ENCODE data around the gene PRR3. TPM values are rescaled to one million over a fixed set of nuclear protein-coding genes. Genes with fewer than 3 reads are reported as not detected.

The PRR3 gene
- total RNA-seq, 1 experiment from 2014 or later, result 26.2 TPM

DNA sequence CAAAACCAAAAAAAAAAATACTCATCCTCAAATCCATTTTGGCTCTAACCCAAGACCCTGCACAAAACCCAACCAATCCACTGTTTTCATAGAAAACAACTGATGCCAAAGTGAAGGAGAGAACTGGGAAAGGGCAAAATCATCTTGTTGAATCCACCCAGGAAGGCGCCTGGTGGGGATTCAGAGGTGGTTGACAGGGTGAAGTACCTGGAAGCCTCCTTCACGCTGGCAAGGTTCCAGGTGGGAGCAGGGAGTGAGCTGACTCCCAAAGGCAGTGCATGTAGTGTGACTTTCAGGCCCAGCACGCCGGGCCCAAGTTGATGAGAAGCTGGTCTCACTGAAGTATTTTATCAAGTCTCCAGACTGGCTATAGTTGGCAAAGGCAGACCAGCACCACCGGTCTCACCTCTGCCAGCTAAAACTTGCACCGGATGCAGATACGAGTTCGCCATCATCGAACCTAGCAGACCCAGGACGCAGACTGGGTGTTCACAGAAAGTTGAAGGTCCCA is 43.4 kb downstream of the PRR3 start:
- POLR2A ChIA-PET, result interaction anchor here (0.7 to 7.3 kb wide), 7 partner anchors 10 to 115 kb away, joined by 3 to 107 read pairs (median 11); partner anchors contain the start of genes MRPS18B and PPP1R10
- intact Hi-C loops (cut with micrococcal nuclease), result no loop called here
- Mint-ChIP-seq H3K4me1 (ENCODE audit: insufficient read depth, unreplicated experiment) (no peaks in the 10 kb centered on the region), H3K4me3 (ENCODE audit: unreplicated experiment) (no peak overlapping the region), H3K36me3 (ENCODE audit: insufficient read depth, unreplicated experiment) (peaks cover 85% of the 10 kb centered on the region), H3K9me3 (ENCODE audit: unreplicated experiment) (no peaks in the 10 kb centered on the region), H3K27me3 (ENCODE audit: insufficient read depth, unreplicated experiment) (no peaks in the 10 kb centered on the region), H3K27ac (ENCODE audit: low read depth, unreplicated experiment) (no peak overlapping the region)
- TSS peak; percentile 9 for BruUV-seq (replicated peaks)
- TF ChIP-seq, protein P1, sequence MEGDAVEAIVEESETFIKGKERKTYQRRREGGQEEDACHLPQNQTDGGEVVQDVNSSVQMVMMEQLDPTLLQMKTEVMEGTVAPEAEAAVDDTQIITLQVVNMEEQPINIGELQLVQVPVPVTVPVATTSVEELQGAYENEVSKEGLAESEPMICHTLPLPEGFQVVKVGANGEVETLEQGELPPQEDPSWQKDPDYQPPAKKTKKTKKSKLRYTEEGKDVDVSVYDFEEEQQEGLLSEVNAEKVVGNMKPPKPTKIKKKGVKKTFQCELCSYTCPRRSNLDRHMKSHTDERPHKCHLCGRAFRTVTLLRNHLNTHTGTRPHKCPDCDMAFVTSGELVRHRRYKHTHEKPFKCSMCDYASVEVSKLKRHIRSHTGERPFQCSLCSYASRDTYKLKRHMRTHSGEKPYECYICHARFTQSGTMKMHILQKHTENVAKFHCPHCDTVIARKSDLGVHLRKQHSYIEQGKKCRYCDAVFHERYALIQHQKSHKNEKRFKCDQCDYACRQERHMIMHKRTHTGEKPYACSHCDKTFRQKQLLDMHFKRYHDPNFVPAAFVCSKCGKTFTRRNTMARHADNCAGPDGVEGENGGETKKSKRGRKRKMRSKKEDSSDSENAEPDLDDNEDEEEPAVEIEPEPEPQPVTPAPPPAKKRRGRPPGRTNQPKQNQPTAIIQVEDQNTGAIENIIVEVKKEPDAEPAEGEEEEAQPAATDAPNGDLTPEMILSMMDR (IDR thresholded peaks at IDR 0.05; ENCODE audit: unreplicated experiment), result no peak
- DNase-seq (ENCODE audit: unreplicated experiment), result peak; percentile 20
- CTCF ChIA-PET, result interaction anchor here (0.6 to 2.4 kb wide), 3 partner anchors 12 to 172 kb away, joined by 3 to 8 read pairs (median 3); no protein-coding TSS in a partner anchor

DNA sequence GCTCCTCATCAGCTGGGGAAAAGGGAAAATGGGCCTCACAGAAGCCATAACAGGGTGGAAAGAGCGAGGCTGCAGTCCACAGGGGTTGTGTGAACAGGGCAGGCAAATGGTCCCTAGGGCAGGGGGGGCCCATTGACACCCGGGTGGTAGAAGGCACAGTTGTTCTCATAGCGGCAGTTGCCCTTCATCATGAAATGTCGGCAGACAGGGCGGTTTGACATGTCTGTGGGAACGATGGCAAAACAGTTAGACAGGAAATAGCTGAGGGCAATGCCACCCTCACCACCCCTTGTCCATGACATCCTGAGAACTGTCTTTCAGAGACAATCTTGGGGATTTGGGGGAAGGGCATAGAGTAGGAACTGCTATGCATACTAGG is 44.3 kb downstream of the PRR3 start:
- no peak overlapping the region for H3K27ac Mint-ChIP-seq (ENCODE audit: low read depth, unreplicated experiment)
- no peaks in the 10 kb centered on the region for H3K9me3 Mint-ChIP-seq (ENCODE audit: unreplicated experiment)
- ChIA-PET POLR2A (interaction anchor here (1.6 to 7.3 kb wide), 5 partner anchors 9 to 31 kb away, joined by 4 to 107 read pairs (median 11); no protein-coding TSS in a partner anchor), CTCF (interaction anchor here (2.4 kb wide), 1 partner anchor 11 kb away, joined by 8 read pairs; no protein-coding TSS in a partner anchor)
- TF ChIP-seq, protein P1 (IDR thresholded peaks at IDR 0.05; ENCODE audit: unreplicated experiment), result no peak
- no TSS peak for BruUV-seq (replicated peaks)
- DNase-seq (ENCODE audit: unreplicated experiment), result no peak
- intact Hi-C loops (cut with micrococcal nuclease), result no loop called here
- no peaks in the 10 kb centered on the region for H3K4me1 Mint-ChIP-seq (ENCODE audit: insufficient read depth, unreplicated experiment)
- no peak overlapping the region for H3K4me3 Mint-ChIP-seq (ENCODE audit: unreplicated experiment)
- no peaks in the 10 kb centered on the region for H3K27me3 Mint-ChIP-seq (ENCODE audit: insufficient read depth, unreplicated experiment)
- peaks cover 94% of the 10 kb centered on the region for H3K36me3 Mint-ChIP-seq (ENCODE audit: insufficient read depth, unreplicated experiment)

GRCh38 chr6:30601815-30602641 is 44.9 kb downstream of the PRR3 start:
- BruUV-seq (replicated peaks), result no TSS peak
- DNase-seq (ENCODE audit: unreplicated experiment), result no peak
- Mint-ChIP-seq H3K9me3 (ENCODE audit: unreplicated experiment) (no peaks in the 10 kb centered on the region), H3K36me3 (ENCODE audit: insufficient read depth, unreplicated experiment) (peaks cover 99% of the 10 kb centered on the region), H3K27me3 (ENCODE audit: insufficient read depth, unreplicated experiment) (no peaks in the 10 kb centered on the region), H3K4me1 (ENCODE audit: insufficient read depth, unreplicated experiment) (no peaks in the 10 kb centered on the region), H3K4me3 (ENCODE audit: unreplicated experiment) (no peak overlapping the region), H3K27ac (ENCODE audit: low read depth, unreplicated experiment) (no peak overlapping the region)
- TF ChIP-seq, protein P1 (IDR thresholded peaks at IDR 0.05; ENCODE audit: unreplicated experiment), result no peak
- POLR2A ChIA-PET, result interaction anchor here (0.6 to 7.3 kb wide), 3 partner anchors 8 to 52 kb away, joined by 3 to 107 read pairs (median 11); no protein-coding TSS in a partner anchor
- CTCF ChIA-PET, result interaction anchor here (2.4 kb wide), 1 partner anchor 11 kb away, joined by 8 read pairs; no protein-coding TSS in a partner anchor
- intact Hi-C loops (cut with micrococcal nuclease), result no loop called here

DNA sequence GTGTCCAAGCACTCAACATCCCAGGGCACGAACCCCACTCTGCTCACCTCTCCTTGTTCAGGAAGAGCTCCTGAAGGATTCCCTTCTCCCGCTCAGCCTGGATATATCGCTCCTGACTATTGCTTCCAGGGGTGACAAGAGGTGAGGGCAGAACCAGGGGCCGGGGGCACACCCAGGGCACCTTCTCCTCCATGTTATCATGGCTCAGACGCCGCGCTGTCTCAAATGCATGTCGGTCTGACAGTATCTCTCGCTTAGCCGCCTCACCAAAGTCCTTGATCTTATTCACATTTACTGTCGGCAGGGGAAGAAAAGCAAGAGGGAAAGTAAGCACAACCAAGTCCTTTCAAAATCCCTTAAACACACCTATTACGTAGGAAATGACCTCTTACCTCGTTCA is 46.9 kb downstream of the PRR3 start:
- Mint-ChIP-seq H3K4me1 (ENCODE audit: insufficient read depth, unreplicated experiment) (peaks cover 5% of the 10 kb centered on the region), H3K4me3 (ENCODE audit: unreplicated experiment) (no peak overlapping the region), H3K9me3 (ENCODE audit: unreplicated experiment) (no peaks in the 10 kb centered on the region), H3K36me3 (ENCODE audit: insufficient read depth, unreplicated experiment) (peaks cover 100% of the 10 kb centered on the region), H3K27me3 (ENCODE audit: insufficient read depth, unreplicated experiment) (no peaks in the 10 kb centered on the region), H3K27ac (ENCODE audit: low read depth, unreplicated experiment) (no peak overlapping the region)
- TF ChIP-seq, protein P1 (IDR thresholded peaks at IDR 0.05; ENCODE audit: unreplicated experiment), result no peak
- TSS peak; percentile 11 for BruUV-seq (replicated peaks)
- ChIA-PET CTCF (interaction anchor here (0.7 to 1.6 kb wide), 2 partner anchors 8 to 121 kb away, joined by 3 to 4 read pairs; no protein-coding TSS in a partner anchor), POLR2A (interaction anchor here (0.6 to 3.1 kb wide), 3 partner anchors 10 to 25 kb away, joined by 3 to 18 read pairs (median 4); no protein-coding TSS in a partner anchor)
- no peak for DNase-seq (ENCODE audit: unreplicated experiment)
- intact Hi-C loops (cut with micrococcal nuclease), result no loop called here
